Astrocyte (in vitro differentiated cells and primary cell): ENCODE data around the gene TRERF1. TPM values are rescaled to one million over a fixed set of nuclear protein-coding genes. Genes with fewer than 3 reads are reported as not detected.
A peak's percentile ranks its signal among the peaks of the same experiment; 100 is the strongest.

ENCODE experiments used
- DNase-seq: peaks from one replicate; pipeline ENCODE4 v3.0.0-alpha.2; 2010; ENCODE audit warnings: low read depth
- FAIRE-seq: peaks from 2 replicates; lab custom pipeline; 2011; peaks lifted over from hg19 to GRCh38; lab: Jason Lieb, UNC
- H2AFZ ChIP-seq: 2 replicates; pipeline ENCODE4 v1.6.0; 2012; ENCODE audit warnings: low read depth, low read length, inconsistent platforms
- H3K27ac ChIP-seq: 2 replicates; pipeline ENCODE4 v1.5.1; 2011; ENCODE audit warnings: low read depth, low read length, inconsistent platforms
- H3K27me3 ChIP-seq: 2 replicates; pipeline ENCODE4 v1.6.0; 2011; ENCODE audit warnings: low read length, inconsistent platforms; ENCODE audit not compliant: insufficient read depth
- H3K36me3 ChIP-seq: 2 replicates; pipeline ENCODE4 v1.5.1; 2011; ENCODE audit warnings: low read length, inconsistent platforms; ENCODE audit not compliant: insufficient read depth
- H3K4me1 ChIP-seq: 2 replicates; pipeline ENCODE4 v1.5.1; 2011; ENCODE audit warnings: low read length, inconsistent platforms; ENCODE audit not compliant: insufficient read depth
- H3K4me2 ChIP-seq: 2 replicates; pipeline ENCODE4 v1.6.0; 2012; ENCODE audit warnings: low read length, inconsistent platforms
- H3K4me3 ChIP-seq: 2 replicates; pipeline ENCODE4 v1.5.1; 2011; ENCODE audit warnings: low read depth, mild to moderate bottlenecking, low read length, inconsistent platforms; ENCODE audit not compliant: insufficient read depth
- H3K79me2 ChIP-seq: 2 replicates; pipeline ENCODE4 v1.6.0; 2012; ENCODE audit warnings: mild to moderate bottlenecking, low read length, inconsistent platforms; ENCODE audit not compliant: insufficient read depth
- H3K9ac ChIP-seq: 2 replicates; pipeline ENCODE4 v1.6.0; 2012; ENCODE audit warnings: mild to moderate bottlenecking, low read length, inconsistent platforms
- H3K9me3 ChIP-seq: 2 replicates; pipeline ENCODE4 v1.5.1; 2012; ENCODE audit warnings: low read depth, mild to moderate bottlenecking, low read length, inconsistent platforms; ENCODE audit not compliant: insufficient read depth
- H4K20me1 ChIP-seq: 2 replicates; pipeline ENCODE4 v1.6.0; 2012; ENCODE audit warnings: low read length, inconsistent platforms; ENCODE audit not compliant: insufficient read depth
- H3K27ac Mint-ChIP-seq: one replicate; pipeline ENCODE4 v1.8.0; 2021; ENCODE audit warnings: mild to moderate bottlenecking, mixed read lengths; ENCODE audit not compliant: unreplicated experiment
- H3K27me3 Mint-ChIP-seq: one replicate; pipeline ENCODE4 v1.8.0; 2021; ENCODE audit warnings: low read depth, mixed read lengths; ENCODE audit not compliant: unreplicated experiment
- H3K36me3 Mint-ChIP-seq: one replicate; pipeline ENCODE4 v1.8.0; 2021; ENCODE audit warnings: low read depth, mixed read lengths; ENCODE audit not compliant: unreplicated experiment
- H3K4me1 Mint-ChIP-seq: one replicate; pipeline ENCODE4 v1.8.0; 2021; ENCODE audit warnings: low read depth, mixed read lengths; ENCODE audit not compliant: unreplicated experiment
- H3K4me3 Mint-ChIP-seq: one replicate; pipeline ENCODE4 v1.8.0; 2021; ENCODE audit warnings: mild to moderate bottlenecking, moderate library complexity, mixed read lengths; ENCODE audit not compliant: unreplicated experiment
- H3K9me3 Mint-ChIP-seq: one replicate; pipeline ENCODE4 v1.8.0; 2021; ENCODE audit warnings: mild to moderate bottlenecking, mixed read lengths; ENCODE audit not compliant: unreplicated experiment
- EZH2 ChIP-seq: IDR thresholded peaks from 2 replicates; pipeline ENCODE4 v1.6.1; 2012; ENCODE audit warnings: mild to moderate bottlenecking, low read length, inconsistent platforms; ENCODE audit not compliant: insufficient read depth
- total RNA-seq: library from RNA; stranded (reverse); gene quantifications from 2 replicates; pipeline ENCODE4 v1.2.1, GENCODE V29; 2021
- TF ChIP-seq, protein P1 (sequence below): IDR thresholded peaks from 2 replicates; pipeline ENCODE4 v1.5.1; 2011; ENCODE audit warnings: low read depth, mild to moderate bottlenecking, inconsistent platforms, low read length, moderate library complexity; ENCODE audit not compliant: insufficient read depth

The TRERF1 gene
- total RNA-seq, 1 donor from 2014 or later: 8.6 TPM

DNA sequence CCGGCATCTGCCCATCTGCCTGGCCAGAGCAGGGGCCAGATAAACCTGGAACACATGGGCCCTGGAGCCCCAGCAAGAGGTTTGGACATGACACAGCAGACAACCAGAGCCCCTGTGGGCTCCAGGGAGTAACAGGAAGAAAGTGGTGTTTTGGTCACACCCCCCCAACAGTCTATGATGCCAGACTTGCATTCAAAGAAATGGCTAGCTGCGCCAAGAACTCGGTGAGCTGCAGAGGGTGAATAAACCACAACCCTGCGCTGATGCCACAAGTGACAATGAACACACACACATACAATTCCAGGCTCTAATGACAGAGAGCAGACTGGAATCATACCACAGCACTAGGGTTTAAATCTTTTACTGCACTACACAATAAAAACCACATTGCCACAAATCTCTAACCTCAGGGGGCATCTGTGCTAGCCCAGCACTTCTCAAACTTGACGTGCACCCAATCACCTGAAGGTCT is 34.0 kb downstream of the TRERF1 start:
- TF ChIP-seq, protein P1, sequence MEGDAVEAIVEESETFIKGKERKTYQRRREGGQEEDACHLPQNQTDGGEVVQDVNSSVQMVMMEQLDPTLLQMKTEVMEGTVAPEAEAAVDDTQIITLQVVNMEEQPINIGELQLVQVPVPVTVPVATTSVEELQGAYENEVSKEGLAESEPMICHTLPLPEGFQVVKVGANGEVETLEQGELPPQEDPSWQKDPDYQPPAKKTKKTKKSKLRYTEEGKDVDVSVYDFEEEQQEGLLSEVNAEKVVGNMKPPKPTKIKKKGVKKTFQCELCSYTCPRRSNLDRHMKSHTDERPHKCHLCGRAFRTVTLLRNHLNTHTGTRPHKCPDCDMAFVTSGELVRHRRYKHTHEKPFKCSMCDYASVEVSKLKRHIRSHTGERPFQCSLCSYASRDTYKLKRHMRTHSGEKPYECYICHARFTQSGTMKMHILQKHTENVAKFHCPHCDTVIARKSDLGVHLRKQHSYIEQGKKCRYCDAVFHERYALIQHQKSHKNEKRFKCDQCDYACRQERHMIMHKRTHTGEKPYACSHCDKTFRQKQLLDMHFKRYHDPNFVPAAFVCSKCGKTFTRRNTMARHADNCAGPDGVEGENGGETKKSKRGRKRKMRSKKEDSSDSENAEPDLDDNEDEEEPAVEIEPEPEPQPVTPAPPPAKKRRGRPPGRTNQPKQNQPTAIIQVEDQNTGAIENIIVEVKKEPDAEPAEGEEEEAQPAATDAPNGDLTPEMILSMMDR: no peak
- no peak for TF ChIP-seq EZH2
- FAIRE-seq: no peak
- no peak overlapping the region for H3K27ac Mint-ChIP-seq
- Histone ChIP-seq H3K4me2 (no peak overlapping the region), H3K79me2 (peaks cover 14% of the 10 kb centered on the region), H2AFZ (no peak overlapping the region), H3K27me3 (no peaks in the 10 kb centered on the region), H3K9ac (no peak overlapping the region), H4K20me1 (peaks cover 31% of the 10 kb centered on the region), H3K4me3 (no peak overlapping the region), H3K27ac (no peak overlapping the region), H3K4me1 (no peaks in the 10 kb centered on the region), H3K9me3 (no peaks in the 10 kb centered on the region), H3K36me3 (no peaks in the 10 kb centered on the region)
- peaks cover 3% of the 10 kb centered on the region for H3K36me3 Mint-ChIP-seq
- H3K27me3 Mint-ChIP-seq: peaks cover 2% of the 10 kb centered on the region
- H3K4me3 Mint-ChIP-seq: no peak overlapping the region
- peaks cover 12% of the 10 kb centered on the region for H3K4me1 Mint-ChIP-seq
- no peaks in the 10 kb centered on the region for H3K9me3 Mint-ChIP-seq
- peak; percentile 75 for DNase-seq

DNA sequence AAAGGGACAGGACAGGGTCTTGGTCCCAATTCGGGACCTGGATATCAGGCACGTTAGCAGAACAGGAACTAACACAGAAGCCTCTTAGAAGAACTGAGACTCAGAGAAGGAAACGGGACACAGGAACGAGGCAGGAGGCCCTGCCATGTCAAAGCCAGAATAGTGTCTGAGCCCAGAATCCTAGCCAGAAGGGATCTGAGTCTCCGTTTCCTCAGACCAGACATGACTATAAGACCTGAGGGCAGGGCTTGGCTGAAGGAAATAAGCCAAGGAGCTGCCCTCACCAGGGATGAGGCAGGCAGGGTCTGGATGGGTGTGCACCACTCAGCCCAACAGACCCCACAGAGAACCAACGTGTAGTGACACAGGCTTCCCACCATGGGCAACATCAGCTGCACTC is 40.3 kb downstream of the TRERF1 start:
- DNase-seq: no peak

DNA sequence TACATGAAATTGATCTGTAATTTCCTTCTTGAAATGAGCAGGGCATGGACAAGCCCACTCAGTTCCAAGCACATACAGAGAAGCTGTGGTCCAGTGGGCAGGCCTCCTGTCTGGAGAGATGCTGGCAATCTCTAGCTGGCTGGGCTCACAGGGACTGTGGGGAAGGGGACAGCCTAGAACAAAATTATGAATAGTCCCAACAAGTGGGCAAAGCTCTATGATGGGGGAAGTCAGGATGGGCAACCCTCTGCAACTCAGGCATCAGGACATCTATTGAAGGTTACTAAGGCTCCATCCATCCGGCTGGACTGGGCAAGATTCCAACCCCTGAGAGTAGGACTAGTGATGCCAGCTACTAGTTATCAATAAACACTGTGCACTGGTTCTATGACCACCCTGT is 40.9 kb downstream of the TRERF1 start:
- no peak for DNase-seq
- Histone ChIP-seq H3K79me2 (peaks cover 14% of the 10 kb centered on the region), H3K4me2 (no peak overlapping the region), H3K9ac (no peak overlapping the region), H4K20me1 (no peaks in the 10 kb centered on the region), H3K36me3 (no peaks in the 10 kb centered on the region), H2AFZ (no peak overlapping the region), H3K4me3 (no peak overlapping the region), H3K9me3 (no peaks in the 10 kb centered on the region), H3K27ac (no peak overlapping the region), H3K4me1 (peaks cover 19% of the 10 kb centered on the region), H3K27me3 (no peaks in the 10 kb centered on the region)
- H3K9me3 Mint-ChIP-seq: no peaks in the 10 kb centered on the region
- no peak overlapping the region for H3K4me3 Mint-ChIP-seq
- no peak for TF ChIP-seq EZH2
- TF ChIP-seq, protein P1: no peak
- H3K27me3 Mint-ChIP-seq: no peaks in the 10 kb centered on the region
- H3K27ac Mint-ChIP-seq: no peak overlapping the region
- H3K36me3 Mint-ChIP-seq: peaks cover 3% of the 10 kb centered on the region
- H3K4me1 Mint-ChIP-seq: peaks cover 17% of the 10 kb centered on the region
- no peak for FAIRE-seq

More for the DNA sequence above, 40.3 kb downstream of the TRERF1 start:
- Histone ChIP-seq H3K9me3 (no peaks in the 10 kb centered on the region), H3K9ac (no peak overlapping the region), H3K4me3 (no peak overlapping the region), H3K27me3 (no peaks in the 10 kb centered on the region), H2AFZ (no peak overlapping the region), H3K4me1 (peaks cover 14% of the 10 kb centered on the region), H4K20me1 (no peaks in the 10 kb centered on the region), H3K79me2 (peaks cover 9% of the 10 kb centered on the region), H3K36me3 (no peaks in the 10 kb centered on the region), H3K4me2 (no peak overlapping the region), H3K27ac (no peak overlapping the region)
- H3K36me3 Mint-ChIP-seq: peaks cover 3% of the 10 kb centered on the region
- H3K9me3 Mint-ChIP-seq: no peaks in the 10 kb centered on the region
- peaks cover 14% of the 10 kb centered on the region for H3K4me1 Mint-ChIP-seq
- H3K27me3 Mint-ChIP-seq: no peaks in the 10 kb centered on the region
- TF ChIP-seq, protein P1: no peak
- TF ChIP-seq EZH2: no peak
- FAIRE-seq: no peak
- H3K4me3 Mint-ChIP-seq: no peak overlapping the region
- no peak overlapping the region for H3K27ac Mint-ChIP-seq
